Fibroblast of pulmonary artery (primary cell): ENCODE measurements around the gene CEP170.

Experiments used
- DNase-seq: peaks from one replicate; pipeline ENCODE4 v3.0.0-alpha.2; 2010; ENCODE audit warnings: low read depth
- H3K4me3 ChIP-seq: replicated peaks from 2 replicates; pipeline ENCODE4 v1.5.1; 2011; ENCODE audit warnings: low read depth, mild to moderate bottlenecking, control low read depth, low read length, moderate library complexity
- CTCF ChIP-seq: IDR thresholded peaks from 2 replicates; pipeline ENCODE4 v1.5.1; 2011; ENCODE audit warnings: mild to moderate bottlenecking, control low read depth, low read length, inconsistent platforms; ENCODE audit errors: missing control alignments

CEP170 gene

DNA sequence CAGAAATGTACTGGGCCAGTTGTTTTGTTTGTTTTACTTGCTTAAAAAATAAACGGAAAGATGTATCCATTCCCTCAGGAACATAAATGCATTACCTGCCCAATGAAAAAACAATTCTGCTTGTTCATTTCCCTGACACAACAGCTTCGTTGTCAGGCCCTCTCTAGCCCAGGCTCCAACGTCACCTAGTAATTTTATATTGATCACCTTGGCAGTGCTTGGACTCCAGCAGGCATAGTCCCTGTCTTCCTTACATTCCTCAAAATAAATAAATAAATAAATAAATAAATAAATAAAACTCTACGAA lies 1.2 kb downstream of the CEP170 start:
- no peak for DNase-seq
- H3K4me3 ChIP-seq: peak overlapping the region; percentile 87

DNA sequence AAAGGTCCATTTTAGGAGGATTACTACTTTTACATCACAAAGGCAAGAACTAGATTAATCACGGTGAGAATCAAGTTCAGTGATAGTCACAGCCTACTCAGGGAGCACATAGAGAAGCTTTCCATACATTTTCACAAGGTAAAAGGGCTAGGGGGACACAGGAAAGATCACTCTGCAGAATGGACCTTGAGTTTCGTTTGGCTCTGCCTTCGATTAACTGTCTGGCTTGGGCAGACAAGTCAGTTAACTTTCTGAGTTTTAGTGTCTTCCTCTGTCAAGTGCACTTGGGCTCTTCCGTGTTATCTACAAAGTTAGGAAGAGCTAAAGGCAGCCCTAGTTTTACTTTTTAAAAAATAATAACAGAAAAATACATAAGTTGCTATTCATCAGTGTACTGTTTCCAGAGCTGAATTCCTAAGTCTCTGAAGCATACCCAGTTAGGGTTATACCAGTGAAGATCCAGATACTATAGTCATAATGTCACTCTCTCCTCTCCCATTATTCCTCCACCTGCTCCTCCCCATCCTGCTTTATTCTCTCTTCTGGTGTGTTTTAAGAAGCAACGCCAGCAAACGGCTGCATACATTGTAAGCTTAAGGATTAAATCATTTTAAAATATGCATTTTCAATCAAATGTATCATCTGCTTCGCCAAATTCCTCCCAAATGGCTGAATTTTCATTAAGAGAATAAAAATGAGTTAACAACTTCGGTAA lies 1.7 kb downstream of the CEP170 start:
- H3K4me3 ChIP-seq: peak overlapping the region; percentile 87
- TF ChIP-seq CTCF: no peak
- DNase-seq: no peak

More for the DNA sequence above, 1.2 kb downstream of the CEP170 start:
- TF ChIP-seq CTCF: no peak

- H3K4me3 ChIP-seq: peak overlapping the region; percentile 87
- DNase-seq: peak; percentile 38
- no peak for TF ChIP-seq CTCF
Measured at GRCh38 chr1:243251539-243251938, 3.5 kb downstream of the CEP170 start.

GRCh38 chr1:243250102-243250501 lies 5.0 kb downstream of the CEP170 start:
- no peak overlapping the region for H3K4me3 ChIP-seq
- no peak for DNase-seq
- no peak for TF ChIP-seq CTCF

- no peak for DNase-seq
- no peak for TF ChIP-seq CTCF
- H3K4me3 ChIP-seq: no peak overlapping the region
Measured at GRCh38 chr1:243249214-243249613, 5.9 kb downstream of the CEP170 start.

DNA sequence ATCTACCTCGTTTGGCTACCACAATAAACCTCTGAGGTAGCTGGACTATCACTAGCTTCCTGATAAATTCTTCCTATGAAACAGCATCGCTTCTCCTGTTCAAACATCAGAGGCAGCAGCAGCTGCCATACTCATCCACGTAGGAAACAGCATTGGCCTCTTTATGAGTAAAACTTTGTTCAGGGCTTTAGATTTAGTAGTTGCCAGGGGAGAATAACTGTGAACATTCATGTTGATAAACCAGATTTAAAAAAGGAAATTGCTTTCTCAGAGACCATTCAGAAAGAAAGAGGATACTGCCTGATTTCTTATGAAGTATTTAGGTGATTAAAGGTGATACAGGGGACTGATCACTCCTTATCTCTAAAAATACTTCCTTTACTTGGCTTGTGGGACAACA lies 7.2 kb downstream of the CEP170 start:
- DNase-seq: no peak
- H3K4me3 ChIP-seq: no peak overlapping the region
- TF ChIP-seq CTCF: no peak

DNA sequence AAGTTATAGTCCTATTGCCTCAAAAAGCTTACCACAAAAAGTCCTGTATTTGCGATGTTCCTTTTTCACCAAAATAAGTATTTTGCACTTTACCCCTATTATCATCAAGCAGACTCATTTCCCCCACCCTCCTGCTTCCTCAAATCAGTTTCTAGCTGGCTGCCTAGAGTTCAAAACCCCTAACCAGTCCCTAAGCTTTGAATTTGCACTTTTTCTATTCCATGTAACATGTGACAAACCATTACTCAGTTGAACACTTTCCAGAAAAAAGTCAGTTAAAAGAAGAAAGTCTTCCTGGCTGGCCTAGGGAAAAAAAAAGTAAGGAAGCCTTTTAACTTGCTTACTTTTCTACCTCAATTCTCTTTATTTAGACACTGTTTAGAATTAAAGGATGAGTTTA lies 8.2 kb downstream of the CEP170 start:
- peak; percentile 52 for DNase-seq
- H3K4me3 ChIP-seq: no peak overlapping the region
- no peak for TF ChIP-seq CTCF
